Astrocyte of the cerebellum (primary cell): ENCODE data around the gene FADS6.

Experiments
- DNase-seq: peaks from one replicate; pipeline ENCODE4 v3.0.0-alpha.2; 2011; ENCODE audit warnings: low read depth
- H3K4me3 ChIP-seq: 2 replicates; pipeline ENCODE4 v1.5.1; 2011; ENCODE audit warnings: mild to moderate bottlenecking, low read depth, low read length, moderate library complexity
- in situ Hi-C: cut with HindIII; loops from 2 replicates; pipeline ENCODE4 v1.10.0; 2017; ENCODE audit warnings: low sequenced_read_pairs
- TF ChIP-seq, protein P1 (sequence below): IDR thresholded peaks from 2 replicates; pipeline ENCODE4 v1.5.1; 2012; ENCODE audit warnings: low read length, low read depth, moderate library complexity, mild to moderate bottlenecking; ENCODE audit errors: missing control alignments

FADS6 gene

GRCh38 chr17:74923538-74924249 is 30.3 kb upstream of the FADS6 start:
- no peak overlapping the region for H3K4me3 ChIP-seq
- in situ Hi-C loops = no loop called here
- TF ChIP-seq, protein P1, sequence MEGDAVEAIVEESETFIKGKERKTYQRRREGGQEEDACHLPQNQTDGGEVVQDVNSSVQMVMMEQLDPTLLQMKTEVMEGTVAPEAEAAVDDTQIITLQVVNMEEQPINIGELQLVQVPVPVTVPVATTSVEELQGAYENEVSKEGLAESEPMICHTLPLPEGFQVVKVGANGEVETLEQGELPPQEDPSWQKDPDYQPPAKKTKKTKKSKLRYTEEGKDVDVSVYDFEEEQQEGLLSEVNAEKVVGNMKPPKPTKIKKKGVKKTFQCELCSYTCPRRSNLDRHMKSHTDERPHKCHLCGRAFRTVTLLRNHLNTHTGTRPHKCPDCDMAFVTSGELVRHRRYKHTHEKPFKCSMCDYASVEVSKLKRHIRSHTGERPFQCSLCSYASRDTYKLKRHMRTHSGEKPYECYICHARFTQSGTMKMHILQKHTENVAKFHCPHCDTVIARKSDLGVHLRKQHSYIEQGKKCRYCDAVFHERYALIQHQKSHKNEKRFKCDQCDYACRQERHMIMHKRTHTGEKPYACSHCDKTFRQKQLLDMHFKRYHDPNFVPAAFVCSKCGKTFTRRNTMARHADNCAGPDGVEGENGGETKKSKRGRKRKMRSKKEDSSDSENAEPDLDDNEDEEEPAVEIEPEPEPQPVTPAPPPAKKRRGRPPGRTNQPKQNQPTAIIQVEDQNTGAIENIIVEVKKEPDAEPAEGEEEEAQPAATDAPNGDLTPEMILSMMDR = peak; percentile 45
- no peak for DNase-seq

GRCh38 chr17:74922694-74923537 is 29.5 kb upstream of the FADS6 start, which contains the start of gene USH1G:
USH1G (minus strand) TSS chr17:74923255; CDS start chr17:74923073, 182 bp downstream.
- no peak within 1 kb of the TSS for H3K4me3 ChIP-seq
- no peak for DNase-seq
- in situ Hi-C loops = no loop called here
- TF ChIP-seq, protein P1 = no peak

DNA sequence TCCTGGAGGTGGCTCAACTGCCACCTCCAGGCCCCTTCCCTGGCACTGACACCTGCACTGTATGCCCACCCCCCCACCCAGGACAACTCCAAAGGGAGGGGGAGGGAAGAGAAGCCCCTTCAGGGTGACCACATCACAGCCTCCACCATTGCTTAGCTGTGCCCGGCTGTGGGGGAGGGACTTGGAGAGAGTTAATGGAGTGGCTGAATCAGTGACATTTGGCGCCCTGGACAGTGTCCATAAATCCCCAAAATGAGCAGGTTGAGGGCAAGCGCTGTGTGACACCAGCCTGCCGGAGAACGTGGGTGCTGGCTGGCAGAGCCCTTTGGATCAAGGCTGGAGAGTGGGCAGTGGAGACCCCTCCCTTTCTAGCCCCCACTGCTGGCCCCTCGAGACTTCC is 28.7 kb upstream of the FADS6 start:
- H3K4me3 ChIP-seq = no peak overlapping the region
- no peak for DNase-seq
- TF ChIP-seq, protein P1 = no peak
- in situ Hi-C loops = no loop called here

GRCh38 chr17:74921769-74922168 is 28.3 kb upstream of the FADS6 start:
- DNase-seq = no peak
- TF ChIP-seq, protein P1 = no peak
- no peak overlapping the region for H3K4me3 ChIP-seq
- in situ Hi-C loops = no loop called here

DNA sequence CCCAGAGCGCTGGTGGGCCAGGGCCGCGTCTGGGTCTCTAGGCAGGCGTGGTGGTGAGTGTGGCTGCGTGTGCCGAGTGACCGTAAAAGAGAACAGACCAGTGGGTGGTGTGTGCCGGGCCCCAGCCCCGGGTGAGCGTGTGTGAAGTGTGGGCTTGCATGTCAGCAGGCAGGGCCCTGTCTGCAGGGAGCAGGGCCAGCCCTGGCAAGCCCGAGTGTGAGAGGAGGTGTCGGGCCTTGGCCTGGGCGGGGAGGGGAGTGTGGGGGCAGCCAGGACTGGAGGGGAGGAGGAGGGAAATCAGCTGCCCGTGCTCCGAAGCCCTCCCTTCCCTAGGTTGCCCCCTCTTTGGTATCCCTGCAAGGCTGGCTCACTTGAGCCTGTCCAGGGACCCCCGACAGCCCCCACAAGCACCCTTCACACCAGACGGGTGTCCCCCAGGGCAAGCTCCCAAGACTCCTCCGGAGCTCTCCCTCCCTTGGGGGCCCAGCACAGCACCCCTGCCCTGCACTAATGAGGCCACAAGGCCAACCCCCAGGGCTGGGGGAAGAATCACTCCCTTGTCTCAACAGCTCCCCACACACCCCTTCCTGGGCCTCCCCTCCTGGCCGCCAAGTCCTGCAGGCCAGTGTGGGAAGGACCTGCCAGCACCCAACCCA is 27.7 kb upstream of the FADS6 start:
- in situ Hi-C loops = no loop called here
- H3K4me3 ChIP-seq = no peak overlapping the region
- TF ChIP-seq, protein P1 = no peak
- no peak for DNase-seq

GRCh38 chr17:74920642-74921025 is 27.2 kb upstream of the FADS6 start:
- in situ Hi-C loops = no loop called here

More at GRCh38 chr17:74920642-74921025, 27.2 kb upstream of the FADS6 start:
- TF ChIP-seq, protein P1 = no peak
- no peak for DNase-seq
- H3K4me3 ChIP-seq = no peak overlapping the region
